LHCN-M2 (cell line): Measurements from ENCODE around the gene SMARCAD1. TPM values are rescaled to one million over a fixed set of nuclear protein-coding genes. Genes with fewer than 3 reads are reported as not detected.

ENCODE experiments used
- DNase-seq: peaks from one replicate; pipeline ENCODE4 v3.0.0-alpha.2; 2012; ENCODE audit warnings: low read depth
- total RNA-seq: library from RNA; depleted of rRNA; stranded (reverse); fragments of >200 nt; gene quantifications from 2 replicates; pipeline ENCODE4 v1.2.3, GENCODE V29; 2014

Gene SMARCAD1
- total RNA-seq, 1 experiment from 2014 or later = 44.7 TPM

DNA sequence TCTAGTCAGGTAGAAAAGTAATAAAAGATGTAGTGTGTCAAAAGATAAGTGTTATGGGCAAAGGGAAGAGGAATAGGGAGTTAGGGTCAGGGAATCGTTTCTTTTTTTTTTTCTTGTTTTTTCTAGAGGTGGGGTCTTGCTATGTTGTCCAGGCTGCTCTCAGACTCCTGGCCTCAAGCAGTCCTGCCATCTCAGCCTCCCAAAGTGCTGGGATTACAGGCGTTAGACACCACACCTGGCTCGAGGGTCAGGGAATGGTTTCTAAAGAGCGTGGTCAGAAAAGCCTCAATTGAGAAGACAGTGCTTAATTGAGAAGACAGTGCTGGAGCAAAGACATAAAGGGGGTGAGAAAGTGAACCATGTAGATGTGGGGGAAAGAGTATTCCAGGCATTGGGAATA lies 19.1 kb downstream of the SMARCAD1 start:
- no peak for DNase-seq

DNA sequence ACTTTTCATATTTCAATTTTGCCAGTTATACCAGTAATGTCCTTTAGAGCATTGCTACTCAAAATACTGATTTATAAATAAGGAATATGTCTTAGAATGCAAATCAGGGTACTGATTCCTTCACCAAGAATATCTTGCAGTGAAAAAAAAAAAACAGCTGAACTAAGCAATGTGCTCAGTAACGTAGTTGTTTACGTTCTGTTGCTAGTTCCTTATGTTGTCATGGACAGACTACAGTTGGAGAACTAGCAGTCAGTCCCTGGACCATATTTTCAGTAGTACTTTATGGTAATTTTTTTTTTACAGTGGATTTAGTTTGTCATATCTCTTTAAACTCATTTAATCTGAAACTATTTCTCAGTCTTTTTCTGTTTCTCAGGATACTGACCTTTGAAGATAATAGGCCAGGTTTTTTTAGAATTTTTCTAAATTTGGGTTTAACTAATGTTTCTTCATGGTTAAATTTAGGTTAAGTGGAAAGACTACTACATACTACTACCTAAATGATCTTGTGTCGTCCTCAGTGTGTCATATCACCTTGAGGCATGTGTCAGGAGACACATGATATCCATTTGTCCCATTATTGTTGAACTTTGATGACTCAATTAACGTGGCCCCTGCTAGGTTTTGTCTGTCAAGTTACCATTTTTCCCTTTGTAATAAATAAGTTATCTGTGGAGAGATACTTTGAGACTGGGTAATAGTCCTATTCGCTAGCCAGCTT lies 21.0 kb downstream of the SMARCAD1 start:
- no peak for DNase-seq

DNA sequence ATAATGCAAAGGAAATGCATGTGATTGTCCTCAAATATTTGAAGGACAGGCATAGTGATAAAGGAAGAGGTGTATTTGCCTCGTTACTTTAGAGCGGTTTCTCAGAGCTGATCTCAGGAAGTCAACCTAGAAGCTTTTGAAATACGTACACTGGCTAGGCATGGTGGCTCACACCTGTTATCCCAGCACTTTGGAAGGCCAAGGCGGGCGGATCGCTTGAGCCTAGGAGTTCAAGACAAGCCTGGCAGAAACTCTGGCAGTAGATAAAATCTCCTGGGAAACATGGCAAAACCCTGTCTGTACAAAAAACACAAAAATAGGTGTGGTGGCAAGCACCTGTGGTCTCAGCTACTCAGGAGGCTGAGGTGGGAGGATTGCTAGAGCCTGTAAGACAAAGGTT lies 24.9 kb downstream of the SMARCAD1 start:
- DNase-seq = no peak

DNA sequence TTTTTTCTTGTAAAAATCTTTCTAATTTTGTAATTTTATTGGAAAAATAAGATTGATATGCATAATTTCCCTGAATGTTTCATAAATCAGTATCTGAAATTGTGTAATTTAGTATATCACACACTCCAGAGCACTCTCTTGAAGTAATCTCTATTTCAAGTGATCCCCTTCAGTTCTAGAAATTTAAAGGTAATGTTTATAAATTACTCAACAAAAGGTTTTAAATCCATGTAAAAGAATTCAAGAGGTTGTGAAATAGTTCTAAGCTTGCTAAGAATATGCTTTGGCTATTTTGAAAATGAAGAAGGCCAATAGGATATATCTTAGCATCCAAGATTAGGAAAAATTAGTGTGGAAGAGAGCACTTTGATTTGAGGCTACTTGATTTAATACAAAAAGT lies 28.2 kb downstream of the SMARCAD1 start:
- DNase-seq = no peak

- DNase-seq = no peak
Observed at GRCh38 chr4:94237271-94237670, 29.6 kb downstream of the SMARCAD1 start.

DNA sequence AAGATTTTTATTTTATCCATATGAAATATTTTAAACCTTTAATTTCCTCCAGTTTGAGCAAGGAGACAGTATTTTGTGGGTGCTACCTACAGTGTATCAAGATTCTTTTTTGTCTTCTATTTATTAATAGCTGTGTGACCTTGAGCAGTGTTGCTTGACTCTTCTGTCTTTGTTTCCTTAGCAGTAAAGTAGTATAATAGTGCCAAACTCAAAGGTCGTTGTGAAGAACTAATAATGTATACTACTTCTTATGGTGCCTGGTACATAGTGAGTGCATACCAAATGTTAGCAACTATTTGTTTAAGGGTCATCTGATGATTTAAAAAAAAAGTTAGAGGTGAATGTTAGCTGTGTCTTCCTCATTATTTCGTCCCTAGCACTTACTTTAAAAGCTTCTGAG lies 30.5 kb downstream of the SMARCAD1 start:
- no peak for DNase-seq

- DNase-seq = no peak
Observed at GRCh38 chr4:94240384-94240783, 32.7 kb downstream of the SMARCAD1 start.

DNA sequence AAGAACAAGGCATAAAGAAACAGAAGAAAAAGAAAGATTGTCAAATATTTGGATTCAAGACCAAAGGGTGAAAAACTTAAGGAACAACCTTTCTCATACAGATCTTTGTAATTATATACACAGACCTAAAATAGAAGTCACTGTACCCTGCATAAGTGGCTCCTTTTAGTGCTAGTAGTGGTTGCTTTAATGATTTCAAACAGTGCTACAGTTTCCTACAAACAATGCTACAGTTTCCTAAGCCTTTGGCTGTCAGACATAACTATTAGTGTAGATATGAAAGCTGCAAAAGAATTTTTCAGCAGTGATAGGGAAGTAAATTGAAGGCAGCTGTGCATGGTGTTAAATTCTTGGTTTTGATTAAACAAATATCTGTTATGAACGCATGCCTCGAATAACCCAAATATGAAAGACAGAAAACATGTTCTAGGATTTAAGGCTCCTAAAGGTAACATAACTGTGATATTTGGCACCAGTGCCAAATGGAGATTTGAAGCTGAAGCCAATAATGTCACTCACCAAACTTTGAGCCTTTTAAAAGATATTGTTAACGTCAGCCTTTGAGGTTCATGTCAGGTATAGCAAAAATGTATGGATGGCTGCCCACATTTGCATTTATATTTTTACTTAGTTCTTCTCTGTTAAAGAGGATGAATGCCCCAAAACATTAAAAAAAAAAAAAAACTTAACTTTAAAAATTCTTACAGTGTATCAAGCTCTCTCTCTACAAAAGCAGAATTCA lies 36.6 kb downstream of the SMARCAD1 start:
- no peak for DNase-seq

- no peak for DNase-seq
Observed at GRCh38 chr4:94244829-94245185, 37.1 kb downstream of the SMARCAD1 start.

DNA sequence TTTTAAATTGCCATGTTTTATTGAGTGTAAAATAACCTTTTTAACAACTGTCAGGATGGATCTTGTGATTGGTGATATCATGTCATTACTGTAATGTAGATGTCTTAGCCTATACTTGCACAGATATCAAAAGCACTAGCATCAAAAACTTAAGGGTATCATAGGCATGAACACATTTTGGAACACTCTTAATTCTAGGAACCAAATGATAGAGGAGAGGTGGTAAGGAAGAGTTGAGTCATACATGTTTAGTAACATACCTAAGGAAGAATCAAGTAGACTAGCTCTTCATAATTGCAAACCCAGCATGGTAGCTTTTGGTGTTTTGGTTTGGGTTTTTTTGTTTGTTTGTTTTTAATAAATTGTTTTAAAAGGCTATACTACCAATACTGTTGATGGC lies 43.4 kb downstream of the SMARCAD1 start:
- DNase-seq = no peak

- peak; percentile 19 for DNase-seq
Observed at GRCh38 chr4:94253036-94253435, 45.4 kb downstream of the SMARCAD1 start.

DNA sequence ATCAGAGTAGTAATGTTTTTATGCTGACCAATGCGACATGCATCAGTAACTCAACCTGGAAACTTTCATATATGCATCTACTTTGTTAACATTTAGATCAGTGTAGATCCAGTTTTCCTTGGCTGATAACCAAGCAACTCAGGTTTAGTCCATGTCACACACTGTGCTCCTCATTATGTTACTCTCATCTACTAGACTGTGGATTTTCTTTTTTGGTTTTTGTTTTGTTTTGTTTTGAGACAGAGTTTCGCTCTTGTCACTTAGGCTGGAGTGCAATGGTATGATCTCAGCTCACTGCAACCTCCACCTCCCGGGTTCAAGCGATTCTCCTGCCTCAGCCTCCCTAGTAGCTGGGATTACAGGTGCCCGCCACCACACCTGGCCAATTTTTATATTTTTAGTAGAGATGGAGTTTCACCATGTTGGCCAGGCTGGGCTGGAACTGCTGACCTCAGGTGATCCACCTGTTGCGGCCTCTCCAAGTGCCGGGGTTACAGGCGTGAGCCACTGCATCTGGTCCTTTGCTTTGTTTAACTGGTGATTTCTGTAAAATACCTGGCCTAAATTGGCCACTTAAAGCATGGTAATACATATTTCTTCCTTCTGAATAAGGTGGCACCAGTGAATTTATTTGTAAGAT lies 48.6 kb downstream of the SMARCAD1 start:
- no peak for DNase-seq

DNA sequence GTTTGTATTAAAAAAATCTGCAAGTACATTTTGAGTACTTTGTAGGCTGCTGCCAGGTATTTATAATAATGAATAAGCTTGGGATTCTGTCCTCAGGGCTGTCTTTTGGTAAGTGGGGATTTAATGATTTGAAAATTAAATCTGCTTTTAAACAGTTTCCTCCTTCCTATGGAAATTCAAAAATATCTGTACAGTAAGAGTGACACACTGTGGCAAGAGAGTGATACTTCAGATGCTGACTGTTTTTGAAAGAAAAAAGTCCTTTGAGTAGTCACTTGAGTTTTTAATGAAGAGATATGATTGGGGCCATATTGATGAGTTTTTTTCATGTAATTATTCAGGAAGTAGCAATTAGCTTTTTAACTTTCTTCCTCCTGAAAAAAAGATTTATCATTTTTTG lies 49.2 kb downstream of the SMARCAD1 start:
- peak; percentile 12 for DNase-seq

- DNase-seq = no peak
Observed at GRCh38 chr4:94262163-94263016, 54.7 kb downstream of the SMARCAD1 start.

DNA sequence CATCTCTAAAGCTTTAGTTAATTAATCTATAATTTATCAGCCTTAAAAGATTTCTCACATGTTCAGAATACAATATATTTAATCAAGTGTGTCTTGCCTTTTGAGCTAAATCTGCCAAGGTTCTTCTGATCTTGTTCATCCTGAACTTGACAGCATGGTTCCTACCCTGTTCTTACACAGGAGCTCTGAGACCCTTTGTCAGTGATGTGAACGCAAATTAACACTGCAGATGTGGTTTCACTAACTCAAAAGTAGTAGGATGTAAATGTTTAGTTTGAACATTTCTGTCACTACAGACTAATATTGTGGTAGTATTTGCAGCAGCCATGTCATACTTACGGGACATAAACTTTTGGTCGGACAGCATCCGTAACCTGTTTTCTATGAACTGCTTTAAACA lies 59.4 kb downstream of the SMARCAD1 start:
- DNase-seq = no peak

- DNase-seq = no peak
Observed at GRCh38 chr4:94271248-94271647, 63.6 kb downstream of the SMARCAD1 start.

DNA sequence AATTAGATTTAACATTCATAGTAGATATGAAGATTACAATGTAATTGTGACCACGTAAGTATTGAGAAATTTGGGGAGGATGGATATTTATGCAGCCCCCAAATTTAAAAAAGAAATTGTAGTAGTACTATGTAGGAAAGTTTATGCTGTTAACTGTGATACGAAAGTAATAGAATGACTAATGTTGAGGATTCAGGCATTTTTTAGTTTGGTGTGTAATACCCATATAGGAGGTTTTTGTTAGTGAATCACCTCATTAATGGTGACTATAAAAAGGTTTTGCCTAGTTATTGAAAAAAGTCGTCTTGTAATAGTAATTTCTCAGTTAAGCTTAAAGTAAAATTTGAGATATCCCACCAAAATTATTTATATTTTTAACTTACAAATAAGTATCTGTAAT lies 67.2 kb downstream of the SMARCAD1 start:
- DNase-seq = peak; percentile 50

GRCh38 chr4:94276204-94276603 lies 68.5 kb downstream of the SMARCAD1 start:
- DNase-seq = no peak

GRCh38 chr4:94277534-94277933 lies 69.9 kb downstream of the SMARCAD1 start:
- no peak for DNase-seq

- DNase-seq = no peak
Observed at GRCh38 chr4:94278781-94279180, 71.1 kb downstream of the SMARCAD1 start.

DNA sequence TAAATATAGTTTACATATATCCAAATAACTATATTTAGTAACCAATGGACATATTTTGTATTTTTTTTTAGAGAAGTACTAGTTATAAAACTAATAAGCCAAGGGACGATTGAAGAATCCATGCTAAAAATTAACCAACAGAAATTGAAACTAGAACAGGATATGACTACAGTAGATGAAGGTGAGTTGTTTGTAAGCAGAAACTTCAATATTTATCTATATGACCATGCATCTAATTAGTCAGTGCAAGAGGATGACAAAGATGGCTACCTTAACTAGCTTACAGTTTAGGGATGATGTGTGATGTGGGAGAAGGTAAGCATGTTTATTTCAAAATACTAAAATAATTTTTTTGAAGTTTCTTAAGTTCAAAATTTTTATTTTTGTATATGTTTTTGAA lies 77.2 kb downstream of the SMARCAD1 start:
- DNase-seq = no peak

DNA sequence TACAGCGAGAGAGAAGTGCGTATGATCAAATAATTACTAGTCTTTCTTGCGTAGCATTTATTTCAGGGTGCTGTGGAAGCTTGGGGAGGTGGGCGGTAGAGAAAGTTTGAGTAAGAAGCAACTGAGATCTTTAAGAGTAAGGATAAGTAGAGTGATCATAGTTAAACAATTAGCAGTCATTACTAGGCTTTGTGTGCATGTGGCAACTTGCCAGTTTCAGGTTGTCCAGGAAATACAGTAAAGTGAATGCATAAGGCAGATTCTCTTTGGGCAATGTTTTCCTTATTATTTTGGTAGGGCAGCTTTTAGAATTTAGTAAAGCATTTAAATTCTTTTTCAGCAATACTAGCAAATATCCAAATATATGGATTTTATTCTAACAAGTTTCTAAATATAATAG lies 78.0 kb downstream of the SMARCAD1 start:
- no peak for DNase-seq
